GM19023 (cell line): ENCODE results near the gene RPL12.

ENCODE experiments used
- ATAC-seq: cut with Tn5 transposase; IDR thresholded peaks from one replicate; pipeline ENCODE4 v1.9.1; 2021; ENCODE audit warnings: mild to moderate bottlenecking, moderate library complexity; ENCODE audit not compliant: unreplicated experiment

Gene RPL12

GRCh38 chr9:127407492-127407843, 43.7 kb downstream of the RPL12 start:
- no peak for ATAC-seq

- no peak for ATAC-seq
Observed at GRCh38 chr9:127406799-127407491, 44.3 kb downstream of the RPL12 start.

DNA sequence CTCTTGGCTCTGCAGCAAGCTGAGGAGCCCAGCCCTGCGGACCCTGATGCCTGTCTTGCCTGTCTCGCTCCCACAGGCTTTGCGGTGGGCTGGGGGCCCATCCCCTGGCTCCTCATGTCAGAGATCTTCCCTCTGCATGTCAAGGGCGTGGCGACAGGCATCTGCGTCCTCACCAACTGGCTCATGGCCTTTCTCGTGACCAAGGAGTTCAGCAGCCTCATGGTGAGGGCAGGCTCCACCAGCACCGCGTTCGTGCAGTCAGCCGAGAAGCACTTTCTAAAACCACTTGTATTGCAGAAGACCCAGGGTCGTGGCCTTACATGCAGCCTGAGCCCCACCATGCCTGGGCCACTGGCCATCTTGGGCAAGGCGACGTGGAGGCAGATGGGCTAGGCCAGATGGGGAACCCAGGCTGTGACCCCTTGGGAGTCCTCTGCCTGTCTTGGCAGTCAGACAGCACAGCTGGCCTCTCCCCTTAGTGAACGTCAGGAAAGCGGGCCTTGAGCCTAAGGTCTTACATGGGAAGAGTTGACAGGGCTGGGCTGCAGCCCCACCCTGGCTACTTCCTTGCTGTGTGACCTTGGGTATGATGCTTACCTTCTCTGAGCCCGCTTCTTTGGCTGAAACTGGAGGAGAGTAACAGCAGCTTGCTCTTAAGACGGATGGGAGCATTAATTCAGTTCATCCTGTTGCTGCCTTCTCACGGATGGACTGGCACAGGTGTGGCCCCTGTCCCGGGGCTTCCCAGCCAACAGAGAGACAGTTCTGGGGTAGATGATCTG, 45.7 kb downstream of the RPL12 start:
- ATAC-seq, result no peak

DNA sequence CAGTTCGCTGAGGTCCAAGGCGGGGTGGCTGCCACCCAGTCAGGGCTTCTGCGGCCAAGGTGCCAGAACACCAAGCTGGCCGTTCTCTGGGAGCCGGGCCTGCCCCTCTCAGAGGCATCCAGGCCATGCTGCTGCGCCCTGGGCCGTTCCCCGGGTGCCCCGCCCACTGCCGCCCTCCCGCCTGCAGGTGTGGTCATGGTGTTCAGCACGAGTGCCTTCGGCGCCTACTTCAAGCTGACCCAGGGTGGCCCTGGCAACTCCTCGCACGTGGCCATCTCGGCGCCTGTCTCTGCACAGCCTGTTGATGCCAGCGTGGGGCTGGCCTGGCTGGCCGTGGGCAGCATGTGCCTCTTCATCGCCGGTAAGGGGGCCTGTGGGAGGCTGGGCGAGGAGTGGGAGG, 46.6 kb downstream of the RPL12 start:
- ATAC-seq, result no peak

DNA sequence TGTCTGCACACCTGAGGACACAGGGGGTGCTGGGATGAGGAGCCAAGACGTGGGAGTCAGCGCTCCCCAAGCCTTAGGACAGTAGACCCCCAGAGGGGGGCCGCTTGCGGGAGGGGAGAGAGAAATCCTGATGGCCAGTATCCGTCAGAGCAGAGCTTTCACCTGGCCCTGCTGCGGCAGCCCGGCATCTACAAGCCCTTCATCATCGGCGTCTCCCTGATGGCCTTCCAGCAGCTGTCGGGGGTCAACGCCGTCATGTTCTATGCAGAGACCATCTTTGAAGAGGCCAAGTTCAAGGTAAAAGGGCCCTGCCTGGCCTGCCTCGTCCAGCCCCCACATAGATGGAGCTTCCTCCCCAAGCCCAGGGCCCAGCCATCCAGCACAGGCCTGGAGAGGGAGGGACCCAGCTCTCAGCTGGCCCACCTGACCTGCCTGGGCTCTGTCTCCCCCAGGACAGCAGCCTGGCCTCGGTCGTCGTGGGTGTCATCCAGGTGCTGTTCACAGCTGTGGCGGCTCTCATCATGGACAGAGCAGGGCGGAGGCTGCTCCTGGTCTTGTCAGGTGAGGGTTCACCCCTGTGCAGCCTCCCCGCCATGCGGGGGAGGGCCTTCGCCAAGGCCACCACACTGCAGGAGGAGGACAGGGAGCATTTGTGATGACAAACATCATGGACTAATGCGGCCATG, 47.6 kb downstream of the RPL12 start:
- ATAC-seq, result no peak

DNA sequence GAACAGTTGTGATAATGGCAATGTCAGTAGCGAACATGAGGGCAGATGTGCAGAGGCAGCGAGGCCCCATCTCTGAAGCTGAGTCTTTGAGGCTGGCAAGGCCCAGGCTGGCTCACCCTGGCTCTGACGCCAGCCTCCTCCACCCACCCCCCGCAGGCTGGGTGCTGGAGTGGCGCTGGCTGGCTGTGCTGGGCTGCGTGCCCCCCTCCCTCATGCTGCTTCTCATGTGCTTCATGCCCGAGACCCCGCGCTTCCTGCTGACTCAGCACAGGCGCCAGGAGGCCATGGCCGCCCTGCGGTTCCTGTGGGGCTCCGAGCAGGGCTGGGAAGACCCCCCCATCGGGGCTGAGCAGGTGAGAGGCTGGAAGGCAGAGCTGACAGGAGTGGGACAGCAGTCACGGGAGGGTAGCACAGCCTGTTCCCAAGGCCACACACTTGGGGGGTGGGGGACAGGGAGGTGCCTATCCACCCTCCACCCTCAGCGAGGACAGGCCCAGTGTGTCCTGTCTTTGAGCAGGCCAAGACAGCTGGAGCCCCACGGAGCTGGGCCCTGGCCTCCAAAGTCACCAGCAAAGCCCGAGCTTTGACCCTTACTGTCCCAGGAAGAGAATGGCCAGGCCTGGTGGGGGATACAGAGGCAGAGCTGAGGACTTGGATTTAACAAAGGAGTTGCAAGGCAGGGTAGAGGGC, 48.7 kb downstream of the RPL12 start:
- ATAC-seq, result no peak

DNA sequence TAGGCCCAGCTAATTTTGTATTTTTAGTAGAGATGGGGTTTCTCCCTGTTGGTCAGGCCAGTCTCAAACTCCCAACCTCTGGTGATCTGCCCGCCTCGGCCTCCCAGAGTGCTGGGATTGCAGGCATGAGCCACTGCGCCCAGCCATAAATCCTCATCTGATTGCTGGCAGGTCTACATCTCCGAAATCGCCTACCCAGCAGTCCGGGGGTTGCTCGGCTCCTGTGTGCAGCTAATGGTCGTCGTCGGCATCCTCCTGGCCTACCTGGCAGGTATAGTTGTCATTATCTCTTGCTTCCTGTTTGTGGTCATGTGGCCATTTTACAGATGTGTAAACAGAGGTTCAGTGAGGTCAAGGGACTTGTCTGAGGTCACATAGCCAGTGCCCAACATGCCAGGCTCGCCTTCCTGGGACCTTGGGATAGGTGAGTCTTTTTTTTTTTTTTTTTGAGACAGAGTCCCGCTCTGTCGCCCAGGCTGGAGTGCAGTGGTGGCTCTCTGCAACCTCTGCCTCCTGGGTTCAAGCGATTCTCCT, 51.4 kb downstream of the RPL12 start:
- no peak for ATAC-seq

DNA sequence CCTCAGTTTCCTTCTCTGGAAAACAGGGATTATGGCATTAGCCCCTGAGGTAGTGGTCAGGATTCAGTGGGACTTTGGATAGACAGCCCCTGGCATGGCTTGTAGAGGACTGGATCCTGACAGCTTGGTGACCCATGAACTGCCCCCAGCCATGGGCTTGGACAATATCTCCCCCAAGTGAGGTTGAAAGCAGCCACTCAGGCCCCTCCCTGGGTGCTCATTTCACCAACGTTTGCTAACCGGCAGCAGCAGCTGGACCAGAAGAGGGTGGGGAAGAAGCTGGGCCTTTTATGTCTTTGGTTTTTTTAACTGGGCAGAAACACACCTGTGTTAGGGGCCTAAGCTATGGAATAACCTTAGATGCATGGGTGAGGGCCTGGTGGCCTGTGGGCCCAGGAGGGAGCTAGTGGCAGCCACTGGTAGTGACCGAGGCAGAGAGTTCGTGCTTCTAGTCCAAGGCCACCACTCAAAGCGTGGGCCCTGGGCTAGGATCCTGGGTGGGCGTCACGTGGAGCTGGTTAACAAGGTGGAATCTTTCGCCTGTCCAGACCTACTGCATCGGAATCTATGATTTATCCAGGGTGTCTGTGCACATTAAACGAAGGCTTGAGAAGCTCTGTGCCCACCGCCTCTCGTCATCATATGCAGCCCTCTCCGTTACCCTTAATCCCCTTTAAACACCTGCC, 52.3 kb downstream of the RPL12 start:
- ATAC-seq, result no peak

DNA sequence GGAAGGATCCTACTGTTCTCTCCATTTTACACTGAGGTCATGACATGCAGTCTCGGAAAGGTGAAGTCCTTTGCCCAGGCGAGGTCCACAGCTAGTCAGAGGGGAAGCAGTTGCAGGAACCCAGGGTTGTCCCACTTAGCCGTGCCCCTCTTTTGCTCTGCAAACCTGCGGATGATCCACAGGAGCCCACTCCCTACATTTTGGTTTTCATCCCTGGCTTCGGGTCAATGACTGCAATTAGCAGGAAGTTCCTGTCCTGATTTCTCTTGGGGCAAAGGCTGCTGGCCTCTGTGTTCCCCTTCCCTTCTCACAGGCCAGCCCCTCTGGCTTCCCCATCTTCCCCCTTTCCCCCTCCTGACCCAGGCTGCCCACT, 52.9 kb downstream of the RPL12 start:
- no peak for ATAC-seq
